Measurements from ENCODE around the gene TTC6. TPM values are rescaled to one million over a fixed set of nuclear protein-coding genes. Genes with fewer than 3 reads are reported as not detected.

The TTC6 gene
- polyA plus RNA-seq, 1 donor from 2014 or later: not detected

DNA sequence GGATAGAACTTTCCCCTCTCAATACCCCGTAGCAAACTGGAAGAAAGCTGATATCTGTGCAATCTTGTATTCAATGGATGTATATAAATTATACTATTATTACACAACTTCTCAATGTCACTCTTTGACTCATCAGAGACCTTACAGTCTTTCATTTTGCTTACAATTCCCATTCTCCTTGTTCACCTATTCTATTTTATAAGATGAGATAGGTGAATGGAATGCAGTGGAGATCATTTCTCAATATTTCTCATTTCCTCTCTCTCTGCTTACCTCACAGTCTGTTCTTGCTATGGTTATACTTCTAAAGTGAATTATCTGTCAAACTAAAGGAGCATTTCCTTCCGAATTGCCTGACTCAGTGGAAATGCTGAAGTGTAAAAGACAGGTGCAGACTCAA lies 15.3 kb upstream of the TTC6 start:
- Histone ChIP-seq H3K27ac (ENCODE audit: low read length) (no peak overlapping the region), H3K27me3 (ENCODE audit: insufficient read depth, low read depth, low read length) (peaks cover 70% of the 10 kb centered on the region), H2AFZ (ENCODE audit: low read depth, low read length) (no peak overlapping the region), H3K9ac (ENCODE audit: low read length) (no peak overlapping the region), H3K9me3 (ENCODE audit: low read length) (no peaks in the 10 kb centered on the region), H3K9me2 (ENCODE audit: insufficient read depth, low read length) (no peaks in the 10 kb centered on the region), H3K4me3 (ENCODE audit: low read length) (no peak overlapping the region), H3F3A (ENCODE audit: insufficient read depth, low read length, poor library complexity, severe bottlenecking) (no peaks in the 10 kb centered on the region), H3K4me2 (ENCODE audit: low read length) (no peak overlapping the region), H4K20me1 (ENCODE audit: insufficient read depth) (no peaks in the 10 kb centered on the region), H3K36me3 (ENCODE audit: insufficient read depth, low read length) (no peaks in the 10 kb centered on the region), H3K79me2 (replicated peaks; ENCODE audit: insufficient read depth, low read length) (no peaks in the 10 kb centered on the region)
- no peak for TF ChIP-seq RAD21 (conservative IDR thresholded peaks at IDR 0.05)
- no peak for TF ChIP-seq POLR2AphosphoS5 (IDR thresholded peaks at IDR 0.05)
- no peak for TF ChIP-seq REST (IDR thresholded peaks at IDR 0.05; ENCODE audit: borderline replicate concordance)
- TF ChIP-seq, protein P1, sequence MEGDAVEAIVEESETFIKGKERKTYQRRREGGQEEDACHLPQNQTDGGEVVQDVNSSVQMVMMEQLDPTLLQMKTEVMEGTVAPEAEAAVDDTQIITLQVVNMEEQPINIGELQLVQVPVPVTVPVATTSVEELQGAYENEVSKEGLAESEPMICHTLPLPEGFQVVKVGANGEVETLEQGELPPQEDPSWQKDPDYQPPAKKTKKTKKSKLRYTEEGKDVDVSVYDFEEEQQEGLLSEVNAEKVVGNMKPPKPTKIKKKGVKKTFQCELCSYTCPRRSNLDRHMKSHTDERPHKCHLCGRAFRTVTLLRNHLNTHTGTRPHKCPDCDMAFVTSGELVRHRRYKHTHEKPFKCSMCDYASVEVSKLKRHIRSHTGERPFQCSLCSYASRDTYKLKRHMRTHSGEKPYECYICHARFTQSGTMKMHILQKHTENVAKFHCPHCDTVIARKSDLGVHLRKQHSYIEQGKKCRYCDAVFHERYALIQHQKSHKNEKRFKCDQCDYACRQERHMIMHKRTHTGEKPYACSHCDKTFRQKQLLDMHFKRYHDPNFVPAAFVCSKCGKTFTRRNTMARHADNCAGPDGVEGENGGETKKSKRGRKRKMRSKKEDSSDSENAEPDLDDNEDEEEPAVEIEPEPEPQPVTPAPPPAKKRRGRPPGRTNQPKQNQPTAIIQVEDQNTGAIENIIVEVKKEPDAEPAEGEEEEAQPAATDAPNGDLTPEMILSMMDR (IDR thresholded peaks at IDR 0.05; ENCODE audit: poor library complexity, severe bottlenecking): no peak
- no peak for TF ChIP-seq SMC3 (conservative IDR thresholded peaks at IDR 0.05; ENCODE audit: poor library complexity)
- TF ChIP-seq TAF1 (IDR thresholded peaks at IDR 0.05; ENCODE audit: low read depth): no peak
- TF ChIP-seq EZH2 (IDR thresholded peaks at IDR 0.05; ENCODE audit: borderline replicate concordance, insufficient read depth, low read length, poor library complexity, severe bottlenecking): no peak
- TF ChIP-seq EP300 (conservative IDR thresholded peaks at IDR 0.05; ENCODE audit: poor library complexity, severe bottlenecking): no peak
- TF ChIP-seq MXI1 (conservative IDR thresholded peaks at IDR 0.05; ENCODE audit: poor library complexity, severe bottlenecking): no peak

- Histone ChIP-seq H4K20me1 (ENCODE audit: insufficient read depth) (no peaks in the 10 kb centered on the region), H3K4me3 (ENCODE audit: low read length) (no peak overlapping the region), H2AFZ (ENCODE audit: low read depth, low read length) (no peak overlapping the region)
Observed at GRCh38 chr14:37583358-37584210, 11.8 kb upstream of the TTC6 start.

More at GRCh38 chr14:37583358-37584210, 11.8 kb upstream of the TTC6 start:
- H3K9me3 ChIP-seq (ENCODE audit: low read length): no peaks in the 10 kb centered on the region
- H3K9ac ChIP-seq (ENCODE audit: low read length): no peak overlapping the region
- no peaks in the 10 kb centered on the region for H3K9me2 ChIP-seq (ENCODE audit: insufficient read depth, low read length)
- H3K27ac ChIP-seq (ENCODE audit: low read length): no peak overlapping the region
- H3K27me3 ChIP-seq (ENCODE audit: insufficient read depth, low read depth, low read length): peaks cover 98% of the 10 kb centered on the region
- H3K36me3 ChIP-seq (ENCODE audit: insufficient read depth, low read length): no peaks in the 10 kb centered on the region
- H3K4me2 ChIP-seq (ENCODE audit: low read length): no peak overlapping the region
- no peaks in the 10 kb centered on the region for H3F3A ChIP-seq (ENCODE audit: insufficient read depth, low read length, poor library complexity, severe bottlenecking)
- no peak for TF ChIP-seq POLR2AphosphoS5 (IDR thresholded peaks at IDR 0.05)
- TF ChIP-seq EZH2 (IDR thresholded peaks at IDR 0.05; ENCODE audit: borderline replicate concordance, insufficient read depth, low read length, poor library complexity, severe bottlenecking): peak; percentile 58
- H3K79me2 ChIP-seq (replicated peaks; ENCODE audit: insufficient read depth, low read length): no peaks in the 10 kb centered on the region

Measured in neural cell (in vitro differentiated cells).